Mesendoderm (in vitro differentiated cells): Measurements from ENCODE around the gene NAP1L4.

Experiments
- DNase-seq: peaks from one replicate; pipeline ENCODE4 v3.0.0; 2013
- H2AK5ac ChIP-seq: 2 replicates; pipeline ENCODE4 v1.6.1; 2013; ENCODE audit warnings: low read length, inconsistent platforms
- H2BK120ac ChIP-seq: 2 replicates; pipeline ENCODE4 v1.6.1; 2013; ENCODE audit warnings: low read depth, mild to moderate bottlenecking, low read length, moderate library complexity, mixed read lengths
- H2BK15ac ChIP-seq: replicated peaks from 2 replicates; pipeline ENCODE4 v1.6.1; 2013; ENCODE audit warnings: low read depth, mild to moderate bottlenecking, moderate library complexity
- H2BK5ac ChIP-seq: 2 replicates; pipeline ENCODE4 v1.6.1; 2013; ENCODE audit warnings: low read length, inconsistent platforms
- H3K18ac ChIP-seq: 2 replicates; pipeline ENCODE4 v1.6.1; 2013; ENCODE audit warnings: mild to moderate bottlenecking, low read length, mixed read lengths
- H3K23ac ChIP-seq: one replicate; pipeline ENCODE4 v1.6.1; 2013; ENCODE audit warnings: low read length
- H3K27ac ChIP-seq: 2 replicates; pipeline ENCODE4 v1.5.1; 2013; ENCODE audit warnings: low read depth, mild to moderate bottlenecking, inconsistent platforms, low read length, moderate library complexity
- H3K27me3 ChIP-seq: 2 replicates; pipeline ENCODE4 v1.6.1; 2013; ENCODE audit warnings: low read length, control low read depth, mild to moderate bottlenecking, inconsistent platforms; ENCODE audit not compliant: insufficient read depth, poor library complexity
- H3K36me3 ChIP-seq: 2 replicates; pipeline ENCODE4 v1.6.1; 2013; ENCODE audit warnings: low read length, inconsistent platforms; ENCODE audit not compliant: control insufficient read depth, insufficient read depth
- H3K4ac ChIP-seq: one replicate; pipeline ENCODE4 v1.6.1; 2013; ENCODE audit warnings: low read depth, mild to moderate bottlenecking, low read length, moderate library complexity
- H3K4me1 ChIP-seq: 2 replicates; pipeline ENCODE4 v1.6.1; 2013; ENCODE audit warnings: low read depth, low read length, inconsistent platforms; ENCODE audit not compliant: control insufficient read depth
- H3K4me2 ChIP-seq: 2 replicates; pipeline ENCODE4 v1.6.1; 2013; ENCODE audit warnings: low read length
- H3K4me3 ChIP-seq: 2 replicates; pipeline ENCODE4 v1.5.1; 2013; ENCODE audit warnings: mild to moderate bottlenecking, low read length
- H3K56ac ChIP-seq: one replicate; pipeline ENCODE4 v1.6.1; 2013; ENCODE audit warnings: low read length
- H3K79me1 ChIP-seq: 2 replicates; pipeline ENCODE4 v1.6.1; 2013; ENCODE audit warnings: low read length, inconsistent platforms
- H3K79me2 ChIP-seq: 2 replicates; pipeline ENCODE4 v1.6.1; 2013; ENCODE audit warnings: mild to moderate bottlenecking, low read length; ENCODE audit not compliant: control insufficient read depth, insufficient read depth
- H3K9ac ChIP-seq: 2 replicates; pipeline ENCODE4 v1.6.1; 2013; ENCODE audit warnings: low read length, inconsistent platforms
- H4K5ac ChIP-seq: one replicate; pipeline ENCODE4 v1.6.1; 2013; ENCODE audit warnings: low read length
- H4K8ac ChIP-seq: one replicate; pipeline ENCODE4 v1.6.1; 2013; ENCODE audit warnings: low read depth, mild to moderate bottlenecking, control low read depth, low read length, moderate library complexity
- WGBS: extraction: QIAGEN DNeasy Blood & Tissue Kit; methylation state at CpG from one replicate; pipeline ENCODE4 v1.1.7; 2013; ENCODE audit warnings: low lambda C conversion rate, missing lambda C conversion rate; ENCODE audit not compliant: insufficient coverage; ENCODE audit errors: extremely low coverage; 5-methylcytosine and 5-hydroxymethylcytosine counted together

Gene NAP1L4

DNA sequence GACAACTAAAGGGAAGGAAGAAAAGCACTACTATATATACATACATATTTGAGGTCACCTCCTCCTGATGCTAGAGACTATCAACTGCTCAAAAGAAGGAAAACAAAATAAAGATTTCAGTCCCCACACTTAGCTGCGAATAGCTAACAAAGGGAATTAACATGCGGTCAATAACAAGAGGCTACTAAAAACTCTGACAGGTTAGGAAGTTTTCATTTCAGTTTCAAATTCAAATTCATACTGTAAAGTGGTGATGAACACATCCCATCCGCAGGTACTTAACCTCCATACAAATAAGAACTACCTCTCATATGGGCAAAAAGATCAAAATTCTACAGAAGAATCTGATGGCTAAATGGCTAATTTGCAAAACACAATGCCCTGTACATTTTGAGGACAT lies 2.6 kb downstream of the NAP1L4 start:
- Histone ChIP-seq H3K79me1 (peaks cover 3% of the 10 kb centered on the region), H2BK15ac (no peak overlapping the region), H2AK5ac (no peak overlapping the region), H3K4me2 (peak overlapping the region; percentile 12), H3K23ac (no peak overlapping the region), H2BK120ac (no peak overlapping the region), H3K79me2 (peaks cover 68% of the 10 kb centered on the region), H3K56ac (no peak overlapping the region), H3K18ac (no peak overlapping the region), H3K36me3 (peaks cover 2% of the 10 kb centered on the region), H4K8ac (no peak overlapping the region), H3K4me3 (no peak overlapping the region), H3K9ac (peak overlapping the region; percentile 25), H3K27me3 (no peaks in the 10 kb centered on the region), H4K5ac (no peak overlapping the region), H3K4ac (no peak overlapping the region), H3K27ac (no peak overlapping the region), H2BK5ac (no peak overlapping the region), H3K4me1 (peaks cover 3% of the 10 kb centered on the region)
- no peak for DNase-seq
- WGBS: no CpG with 5 or more reads among the region's 3 CpGs

DNA sequence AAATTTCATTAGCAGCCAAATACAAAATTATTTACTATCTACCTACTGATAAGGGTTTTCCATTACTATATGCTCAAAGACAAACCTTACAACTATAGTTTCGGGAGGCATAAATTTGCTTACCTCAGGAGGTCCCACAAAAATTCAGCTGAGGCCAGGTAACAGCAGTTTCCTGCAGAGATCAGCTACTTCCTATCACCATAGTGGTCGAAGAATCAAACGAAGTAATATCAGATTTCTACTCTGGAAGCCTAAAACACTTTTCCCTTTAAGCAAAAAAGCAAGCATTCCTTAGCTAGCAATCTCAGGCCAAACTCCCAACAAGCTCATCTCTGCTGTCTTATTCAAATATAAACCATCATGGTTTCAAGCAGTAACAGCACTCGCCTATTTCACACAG lies 3.1 kb downstream of the NAP1L4 start:
- WGBS: no CpG with 5 or more reads among the region's 4 CpGs
- no peak overlapping the region for H3K27ac ChIP-seq

DNA sequence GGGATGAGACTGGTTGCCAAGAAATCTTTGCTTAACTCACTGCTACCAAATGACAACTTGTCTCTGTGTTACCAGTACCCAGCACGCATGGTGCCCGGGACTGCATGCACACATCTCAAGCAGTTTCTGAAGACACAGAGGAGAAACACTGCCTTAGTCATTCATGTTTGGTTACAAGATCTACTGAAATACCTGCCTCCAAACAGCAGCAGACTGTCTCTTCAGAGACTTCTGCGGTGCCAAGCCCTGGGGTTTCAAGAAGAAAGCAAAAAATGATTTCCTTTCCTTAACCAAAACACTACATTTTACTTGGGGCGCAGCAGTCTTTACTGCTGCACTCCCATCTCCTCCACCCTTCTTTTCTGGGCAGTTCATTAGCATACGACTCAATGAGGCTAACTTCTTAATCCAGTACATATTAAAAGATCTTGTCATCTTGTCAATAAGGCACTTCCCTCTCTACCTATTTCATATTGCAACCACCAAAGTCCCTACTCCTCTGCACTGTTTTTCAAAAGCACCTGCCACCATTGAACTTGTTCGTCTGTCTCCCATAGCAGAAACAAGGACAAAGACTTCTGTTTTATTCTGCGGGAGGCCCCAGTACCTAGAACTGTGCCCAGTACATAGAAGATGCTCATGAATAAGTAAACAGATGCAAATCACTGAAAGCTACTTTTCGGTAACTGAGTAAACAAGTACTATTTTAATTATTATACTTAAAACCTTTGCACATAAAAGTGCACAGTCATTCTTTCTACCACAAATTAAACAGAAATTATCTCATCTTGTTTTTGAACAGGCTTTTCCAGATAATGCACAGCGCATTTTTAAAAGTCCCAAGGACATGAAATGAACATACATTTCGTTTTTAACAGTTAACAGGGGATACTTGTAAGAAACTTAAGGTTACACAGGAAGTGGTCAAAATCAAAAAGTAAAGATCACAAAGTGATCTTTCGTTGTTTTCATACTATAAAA lies 4.0 kb downstream of the NAP1L4 start:
- H3K4me3 ChIP-seq: no peak overlapping the region
- peak overlapping the region; percentile 22 for H3K56ac ChIP-seq
- peaks cover 3% of the 10 kb centered on the region for H3K4me1 ChIP-seq
- peaks cover 3% of the 10 kb centered on the region for H3K79me1 ChIP-seq
- no peaks in the 10 kb centered on the region for H3K27me3 ChIP-seq
- no peak overlapping the region for H2BK120ac ChIP-seq
- H3K23ac ChIP-seq: peak overlapping the region; percentile 74
- WGBS: no CpG with 5 or more reads among the region's 11 CpGs
- DNase-seq: no peak
- H4K8ac ChIP-seq: no peak overlapping the region
- no peak overlapping the region for H2BK15ac ChIP-seq
- H3K4me2 ChIP-seq: no peak overlapping the region
- peaks cover 2% of the 10 kb centered on the region for H3K36me3 ChIP-seq
- H3K27ac ChIP-seq: no peak overlapping the region
- no peak overlapping the region for H2AK5ac ChIP-seq
- peaks cover 81% of the 10 kb centered on the region for H3K79me2 ChIP-seq
- no peak overlapping the region for H4K5ac ChIP-seq
- H3K9ac ChIP-seq: no peak overlapping the region
- H2BK5ac ChIP-seq: no peak overlapping the region
- no peak overlapping the region for H3K18ac ChIP-seq
- no peak overlapping the region for H3K4ac ChIP-seq

More for the DNA sequence above, 3.1 kb downstream of the NAP1L4 start:
- H3K36me3 ChIP-seq: peaks cover 2% of the 10 kb centered on the region
- peaks cover 3% of the 10 kb centered on the region for H3K4me1 ChIP-seq
- H3K4ac ChIP-seq: no peak overlapping the region
- no peak overlapping the region for H4K5ac ChIP-seq
- DNase-seq: peak; percentile 13
- H3K79me1 ChIP-seq: peaks cover 3% of the 10 kb centered on the region
- no peak overlapping the region for H3K23ac ChIP-seq
- no peak overlapping the region for H3K18ac ChIP-seq
- H3K9ac ChIP-seq: peak overlapping the region; percentile 31
- no peak overlapping the region for H2BK120ac ChIP-seq
- no peak overlapping the region for H3K4me3 ChIP-seq
- H3K56ac ChIP-seq: no peak overlapping the region
- H2BK15ac ChIP-seq: no peak overlapping the region
- H3K79me2 ChIP-seq: peaks cover 72% of the 10 kb centered on the region
- H2BK5ac ChIP-seq: no peak overlapping the region
- H3K27me3 ChIP-seq: no peaks in the 10 kb centered on the region
- peak overlapping the region; percentile 9 for H3K4me2 ChIP-seq
- no peak overlapping the region for H4K8ac ChIP-seq
- no peak overlapping the region for H2AK5ac ChIP-seq

DNA sequence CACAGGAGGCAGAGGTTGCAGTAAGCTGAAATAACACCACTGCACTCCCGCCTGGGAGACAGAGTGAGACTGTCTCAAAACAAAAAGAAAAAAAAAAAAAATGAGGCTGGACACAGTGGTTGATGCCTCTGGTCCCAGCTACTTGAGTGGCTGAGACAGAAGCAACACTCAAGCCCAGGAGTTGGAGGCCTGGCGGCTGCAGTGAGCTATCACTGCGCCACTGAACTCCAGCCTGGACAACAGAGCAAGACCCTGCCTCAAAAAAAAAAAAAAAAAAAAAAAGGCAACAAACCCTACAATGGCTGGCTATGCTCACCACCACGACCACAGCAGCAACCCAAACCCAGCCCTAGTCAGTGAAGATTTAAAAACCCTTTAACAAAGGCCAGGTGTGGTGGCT lies 8.2 kb downstream of the NAP1L4 start:
- no peak overlapping the region for H4K8ac ChIP-seq
- H3K4me2 ChIP-seq: no peak overlapping the region
- no peak overlapping the region for H3K56ac ChIP-seq
- H3K4me1 ChIP-seq: peaks cover 8% of the 10 kb centered on the region
- H3K27me3 ChIP-seq: no peaks in the 10 kb centered on the region
- H3K36me3 ChIP-seq: peaks cover 2% of the 10 kb centered on the region
- H2BK15ac ChIP-seq: no peak overlapping the region
- no peak overlapping the region for H3K4ac ChIP-seq
- no peak overlapping the region for H3K18ac ChIP-seq
- no peak overlapping the region for H3K27ac ChIP-seq
- no peak overlapping the region for H3K23ac ChIP-seq
- no CpG with 5 or more reads among the region's 4 CpGs for WGBS
- H2BK5ac ChIP-seq: no peak overlapping the region
- peaks cover 84% of the 10 kb centered on the region for H3K79me2 ChIP-seq
- no peak overlapping the region for H3K4me3 ChIP-seq
- H2AK5ac ChIP-seq: no peak overlapping the region
- no peak overlapping the region for H3K9ac ChIP-seq
- no peak overlapping the region for H4K5ac ChIP-seq
- no peak overlapping the region for H2BK120ac ChIP-seq
- H3K79me1 ChIP-seq: peaks cover 2% of the 10 kb centered on the region
- DNase-seq: no peak

DNA sequence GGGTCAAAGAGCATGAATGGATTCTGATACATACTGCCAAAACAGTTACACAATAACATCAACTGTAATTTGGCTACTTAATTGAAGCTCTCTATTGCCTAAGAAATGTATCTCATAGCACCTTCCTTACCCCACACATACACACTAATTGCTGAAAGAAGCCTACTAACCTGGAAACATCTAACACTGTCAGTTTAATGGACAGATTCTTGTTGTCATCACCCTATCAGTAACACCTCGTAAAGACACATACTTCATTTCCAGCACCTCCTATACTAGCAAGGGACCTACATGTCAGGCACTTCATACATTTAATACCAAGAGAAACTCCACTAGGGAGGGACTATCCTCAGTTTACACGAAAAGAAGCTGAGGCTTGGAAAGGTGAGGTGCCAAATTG lies 9.9 kb downstream of the NAP1L4 start:
- Histone ChIP-seq H3K4me2 (no peak overlapping the region), H2BK15ac (no peak overlapping the region), H3K27me3 (no peaks in the 10 kb centered on the region), H3K79me2 (peaks cover 78% of the 10 kb centered on the region), H3K4me3 (no peak overlapping the region), H2BK5ac (no peak overlapping the region), H3K4me1 (peaks cover 5% of the 10 kb centered on the region), H2AK5ac (no peak overlapping the region), H3K36me3 (peaks cover 2% of the 10 kb centered on the region), H3K18ac (no peak overlapping the region), H3K9ac (no peak overlapping the region), H3K79me1 (peaks cover 5% of the 10 kb centered on the region), H4K5ac (no peak overlapping the region), H3K27ac (no peak overlapping the region), H3K4ac (no peak overlapping the region), H4K8ac (no peak overlapping the region), H3K56ac (no peak overlapping the region), H3K23ac (no peak overlapping the region), H2BK120ac (no peak overlapping the region)
- DNase-seq: peak; percentile 30
- no CpG with 5 or more reads among the region's 2 CpGs for WGBS
